Measurements from ENCODE around the gene IL21.
"Not testable (repeated sequence)": the region's sequence is repeated elsewhere in the genome, so short reads cannot be mapped to it uniquely, and the experiment has no call there.

IL21 gene

DNA sequence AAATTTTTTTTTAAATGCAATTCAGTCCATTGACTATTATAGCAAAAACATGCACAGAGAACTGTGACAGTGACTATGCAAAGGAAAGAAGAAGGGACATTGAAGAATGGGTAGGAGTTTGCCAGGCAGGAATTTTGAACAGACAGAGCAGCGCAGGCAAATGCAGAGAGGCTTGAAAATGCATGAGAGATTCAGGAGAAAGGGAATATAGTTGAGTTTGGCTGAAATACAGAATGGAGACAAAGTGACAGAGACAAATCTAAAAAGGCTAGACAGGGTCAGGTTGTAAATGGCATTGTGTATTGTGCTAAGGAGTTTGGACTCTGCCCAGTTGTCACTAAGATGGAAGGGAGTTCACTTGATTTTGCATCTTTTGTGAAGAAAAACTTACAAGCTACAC, 42.4 kb upstream of the IL21 start:
- TF ChIP-seq, protein P1, sequence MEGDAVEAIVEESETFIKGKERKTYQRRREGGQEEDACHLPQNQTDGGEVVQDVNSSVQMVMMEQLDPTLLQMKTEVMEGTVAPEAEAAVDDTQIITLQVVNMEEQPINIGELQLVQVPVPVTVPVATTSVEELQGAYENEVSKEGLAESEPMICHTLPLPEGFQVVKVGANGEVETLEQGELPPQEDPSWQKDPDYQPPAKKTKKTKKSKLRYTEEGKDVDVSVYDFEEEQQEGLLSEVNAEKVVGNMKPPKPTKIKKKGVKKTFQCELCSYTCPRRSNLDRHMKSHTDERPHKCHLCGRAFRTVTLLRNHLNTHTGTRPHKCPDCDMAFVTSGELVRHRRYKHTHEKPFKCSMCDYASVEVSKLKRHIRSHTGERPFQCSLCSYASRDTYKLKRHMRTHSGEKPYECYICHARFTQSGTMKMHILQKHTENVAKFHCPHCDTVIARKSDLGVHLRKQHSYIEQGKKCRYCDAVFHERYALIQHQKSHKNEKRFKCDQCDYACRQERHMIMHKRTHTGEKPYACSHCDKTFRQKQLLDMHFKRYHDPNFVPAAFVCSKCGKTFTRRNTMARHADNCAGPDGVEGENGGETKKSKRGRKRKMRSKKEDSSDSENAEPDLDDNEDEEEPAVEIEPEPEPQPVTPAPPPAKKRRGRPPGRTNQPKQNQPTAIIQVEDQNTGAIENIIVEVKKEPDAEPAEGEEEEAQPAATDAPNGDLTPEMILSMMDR (IDR thresholded peaks at IDR 0.05): no peak
- no peak for TF ChIP-seq ZFX (IDR thresholded peaks at IDR 0.05; ENCODE audit: borderline replicate concordance)
- H3K27ac ChIP-seq: no peak overlapping the region

DNA sequence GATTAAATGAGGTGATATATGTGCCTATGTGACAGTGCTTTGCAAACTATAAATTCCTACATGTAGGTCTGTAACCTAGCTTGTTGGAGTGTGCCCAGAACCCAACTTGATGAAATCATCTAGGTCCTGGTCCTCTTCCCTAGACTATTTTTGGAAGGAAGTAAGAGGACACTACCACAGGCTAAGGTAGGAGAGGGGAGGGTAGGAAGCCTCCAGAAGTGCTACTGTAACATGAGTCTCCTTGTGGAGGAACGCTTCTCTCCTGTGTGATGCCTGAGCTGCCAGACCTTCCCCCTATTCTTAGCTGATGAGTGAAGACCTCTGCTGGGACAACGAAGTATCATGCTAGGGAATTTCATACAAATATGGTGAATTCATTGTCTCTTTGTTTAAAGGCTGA, 41.8 kb upstream of the IL21 start:
- no peak overlapping the region for H3K27ac ChIP-seq
- no peak for TF ChIP-seq ZFX (IDR thresholded peaks at IDR 0.05; ENCODE audit: borderline replicate concordance)
- TF ChIP-seq, protein P1 (IDR thresholded peaks at IDR 0.05): no peak

DNA sequence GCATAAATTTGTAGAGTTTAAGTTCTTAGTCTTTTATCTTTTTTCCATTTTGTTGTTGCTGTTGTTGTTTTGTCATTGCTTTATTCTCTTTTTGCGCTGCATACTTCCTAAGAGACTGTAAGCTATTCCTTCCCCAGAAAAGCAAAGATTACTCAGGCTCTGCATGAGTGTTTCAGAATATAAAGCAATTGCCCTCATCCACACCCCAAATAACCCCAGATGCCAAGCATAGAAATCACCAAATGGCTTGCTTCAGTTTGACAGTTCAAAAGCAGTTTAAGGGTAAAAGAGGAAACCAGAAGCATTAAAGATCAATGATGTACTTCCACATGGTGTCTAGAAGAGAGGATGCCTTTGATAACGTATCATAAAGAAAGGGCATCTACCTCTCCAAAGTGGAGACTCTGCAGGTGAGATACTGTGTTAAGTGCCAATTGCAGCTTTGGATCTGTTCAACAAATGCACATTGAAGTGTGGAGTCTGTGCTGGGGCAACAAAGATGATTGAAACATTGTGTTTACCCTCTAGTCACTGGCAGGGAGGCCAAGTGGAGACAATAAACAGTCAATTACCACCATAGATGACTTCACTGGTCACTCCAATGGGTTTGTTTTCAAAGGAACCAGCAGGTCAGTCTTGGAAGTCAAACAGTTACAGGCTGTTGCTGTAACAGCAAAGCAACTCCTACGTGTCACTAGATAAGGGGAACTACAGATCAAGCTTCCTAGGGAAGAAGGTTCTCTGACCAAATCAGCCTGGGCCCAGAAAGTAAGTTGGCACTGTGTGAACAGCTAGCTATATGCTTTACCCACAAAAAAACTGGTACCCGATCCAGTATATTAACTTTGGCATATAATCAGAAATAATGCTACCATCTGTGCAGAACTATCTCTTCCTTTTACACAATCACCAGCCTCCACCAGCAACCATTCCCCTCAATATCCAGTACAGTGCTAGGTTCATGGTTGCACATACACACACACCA, 40.6 kb upstream of the IL21 start:
- H3K27ac ChIP-seq: no peak overlapping the region
- TF ChIP-seq ZFX (IDR thresholded peaks at IDR 0.05; ENCODE audit: borderline replicate concordance): no peak
- TF ChIP-seq, protein P1 (IDR thresholded peaks at IDR 0.05): no peak

DNA sequence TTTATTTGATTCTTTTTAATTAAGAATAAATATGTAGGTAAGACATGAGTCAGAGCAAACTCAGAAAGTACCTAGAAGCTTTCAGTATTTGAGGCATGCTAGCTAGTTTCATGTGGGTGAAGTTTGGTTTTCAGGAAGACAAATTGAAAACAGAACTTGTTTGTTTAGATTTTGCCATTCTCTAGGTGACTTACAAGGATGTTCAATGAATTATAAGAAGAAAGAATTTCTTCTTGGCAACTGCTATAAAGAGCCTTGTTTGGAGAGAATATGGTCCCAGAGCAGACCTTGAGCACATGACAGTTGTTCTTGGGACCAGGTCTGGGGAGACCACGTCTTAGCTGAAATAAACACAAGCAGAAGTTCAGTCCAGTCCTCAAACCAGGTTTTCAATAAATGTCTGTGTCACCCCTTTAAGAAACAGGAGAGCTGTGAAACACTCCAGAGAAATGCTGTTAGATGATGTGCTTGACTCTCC, 38.0 kb upstream of the IL21 start:
- TF ChIP-seq ZFX (IDR thresholded peaks at IDR 0.05; ENCODE audit: borderline replicate concordance): no peak
- TF ChIP-seq, protein P1 (IDR thresholded peaks at IDR 0.05): no peak
- no peak overlapping the region for H3K27ac ChIP-seq

DNA sequence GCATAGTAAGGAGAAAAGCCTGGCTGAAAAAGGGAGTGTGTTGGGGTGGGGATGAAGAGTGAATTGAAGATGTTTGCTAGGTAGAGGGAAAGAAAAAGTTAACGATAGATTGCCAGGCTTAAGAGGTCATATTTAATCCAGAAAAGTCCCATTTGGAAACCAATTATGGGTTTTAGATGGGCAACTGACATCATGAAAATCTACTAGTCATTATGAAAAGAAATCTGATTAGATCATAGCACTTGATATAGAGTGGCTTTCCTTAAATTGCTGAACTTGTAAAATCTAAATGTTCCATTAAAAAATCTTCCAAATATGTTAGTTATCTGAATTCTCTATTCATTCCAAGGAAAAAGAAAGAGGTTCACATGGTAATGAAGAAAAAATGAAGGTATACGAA, 37.5 kb upstream of the IL21 start:
- no peak overlapping the region for H3K27ac ChIP-seq
- no peak for TF ChIP-seq ZFX (IDR thresholded peaks at IDR 0.05; ENCODE audit: borderline replicate concordance)
- TF ChIP-seq, protein P1 (IDR thresholded peaks at IDR 0.05): no peak

DNA sequence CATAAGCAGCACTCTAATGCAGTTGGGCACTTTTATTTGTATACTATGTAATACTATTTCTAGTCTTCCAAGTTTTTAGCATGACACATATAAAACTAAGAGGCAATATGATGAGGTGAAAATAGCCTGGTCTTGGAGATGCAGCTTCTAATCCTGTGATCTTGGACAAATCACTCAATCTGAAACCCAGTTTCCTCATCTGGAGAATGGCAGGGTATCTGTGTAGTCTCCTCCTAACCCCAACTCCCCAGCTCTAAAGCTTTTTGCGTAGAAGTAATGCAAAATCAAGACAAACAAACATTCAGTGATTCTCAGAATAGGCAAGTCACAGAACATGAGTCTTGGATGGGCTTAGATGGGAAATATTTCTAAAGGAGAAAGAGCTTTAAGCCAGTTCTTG, 36.7 kb upstream of the IL21 start:
- no peak overlapping the region for H3K27ac ChIP-seq
- TF ChIP-seq, protein P1 (IDR thresholded peaks at IDR 0.05): no peak
- no peak for TF ChIP-seq ZFX (IDR thresholded peaks at IDR 0.05; ENCODE audit: borderline replicate concordance)

DNA sequence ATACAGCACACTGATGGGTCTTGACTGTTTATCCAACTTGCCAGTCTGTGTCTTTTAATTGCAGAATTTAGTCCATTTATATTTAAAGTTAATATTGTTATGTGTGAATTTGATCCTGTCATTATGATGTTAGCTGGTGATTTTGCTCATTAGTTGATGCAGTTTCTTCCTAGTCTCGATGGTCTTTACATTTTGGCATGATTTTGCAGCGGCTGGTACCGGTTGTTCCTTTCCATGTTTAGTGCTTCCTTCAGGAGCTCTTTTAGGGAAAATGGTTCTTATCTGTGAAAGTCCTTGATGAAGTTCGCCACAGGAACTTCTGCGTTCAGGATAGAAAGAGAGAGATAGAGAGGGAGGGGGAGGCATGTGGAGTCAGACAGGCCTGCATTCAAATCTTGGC, 35.7 kb upstream of the IL21 start:
- H3K27ac ChIP-seq: not testable (repeated sequence)

Data from 22Rv1 (cell line).